HEK293 (cell line): ENCODE data around the gene ENDOV.

Experiments
- CTCF ChIA-PET: fragments of 350-600 bp; formaldehyde crosslinking; extraction: SDS; loops from one replicate; lab custom pipeline; 2021; ENCODE audit warnings: antibody characterized with exemption; lab: Yijun Ruan, JAX
- POLR2A ChIA-PET: fragments of 300-600 bp; formaldehyde crosslinking; extraction: SDS; loops from one replicate; lab custom pipeline; 2020; ENCODE audit warnings: antibody characterized with exemption, inconsistent platforms; lab: Yijun Ruan, JAX
- H3K27ac ChIP-seq: fragments of 200-500 bp; sonication (Bioruptor generic); 2 replicates; pipeline ENCODE4 v1.5.1; 2014; ENCODE audit warnings: low read depth, low read length, control low read depth, inconsistent platforms; ENCODE audit errors: extremely low read depth
- H3K36me3 ChIP-seq, 2 experiments: fragments of 200-500 bp in 1 of 2; sonication (Bioruptor generic) in 1 of 2; 1 replicate in 1 of 2; 2 replicates in 1 of 2; pipeline ENCODE4 v1.5.1; 2014 to 2017; ENCODE audit warnings: inconsistent platforms in 2 of 2, low read length in 2 of 2; ENCODE audit not compliant: control insufficient read depth in 2 of 2, insufficient read depth in 1 of 2
- H3K4me1 ChIP-seq: fragments of 200-500 bp; sonication (Bioruptor generic); 2 replicates; pipeline ENCODE4 v1.5.1; 2014; ENCODE audit warnings: mild to moderate bottlenecking, low read length, inconsistent platforms; ENCODE audit not compliant: control insufficient read depth, insufficient read depth
- H3K4me3 ChIP-seq: 2 replicates; pipeline ENCODE4 v1.5.1; 2011; ENCODE audit warnings: low read depth, mild to moderate bottlenecking, control low read depth, low read length, moderate library complexity
- H3K9me3 ChIP-seq: fragments of 200-500 bp; sonication (Bioruptor generic); 2 replicates; pipeline ENCODE4 v1.5.1; 2014; ENCODE audit warnings: low read depth, low read length, inconsistent platforms; ENCODE audit not compliant: control insufficient read depth, insufficient read depth
- FEZF1 ChIP-seq: fragments of 450-650 bp; formaldehyde crosslinking; IDR thresholded peaks from 2 replicates; pipeline ENCODE4 v1.5.1; 2016; ENCODE audit warnings: missing biosample characterization, missing genetic modification characterization
- GLI4 ChIP-seq: fragments of 450-650 bp; formaldehyde crosslinking; IDR thresholded peaks from 2 replicates; pipeline ENCODE4 v1.5.1; 2016; ENCODE audit warnings: missing biosample characterization, missing genetic modification characterization
- PRDM4 ChIP-seq: fragments of 450-650 bp; formaldehyde crosslinking; IDR thresholded peaks from 2 replicates; pipeline ENCODE4 v1.5.1; 2017; ENCODE audit warnings: missing biosample characterization, missing genetic modification characterization
- TCF7L2 ChIP-seq: IDR thresholded peaks from 2 replicates; pipeline ENCODE4 v1.6.1; 2011; ENCODE audit warnings: low read depth, mild to moderate bottlenecking, inconsistent platforms, low read length, moderate library complexity, borderline replicate concordance
- ZNF19 ChIP-seq: fragments of 450-650 bp; formaldehyde crosslinking; IDR thresholded peaks from 2 replicates; pipeline ENCODE4; 2016; ENCODE audit warnings: missing biosample characterization, missing genetic modification characterization, low read depth
- ZNF350 ChIP-seq: fragments of 450-650 bp; formaldehyde crosslinking; IDR thresholded peaks from 2 replicates; pipeline ENCODE4 v1.5.0; 2017; ENCODE audit warnings: missing biosample characterization, mild to moderate bottlenecking, missing genetic modification characterization
- ZNF449 ChIP-seq: fragments of 450-650 bp; formaldehyde crosslinking; IDR thresholded peaks from 2 replicates; pipeline ENCODE4 v1.5.1; 2017; ENCODE audit warnings: missing biosample characterization, mild to moderate bottlenecking, missing genetic modification characterization, moderate library complexity
- ZNF549 ChIP-seq: fragments of 450-650 bp; IDR thresholded peaks from 2 replicates; pipeline ENCODE4 v1.5.1; 2018; ENCODE audit warnings: missing biosample characterization, missing genetic modification characterization, mild to moderate bottlenecking, inconsistent platforms, moderate library complexity
- ZNF624 ChIP-seq: fragments of 450-650 bp; formaldehyde crosslinking; IDR thresholded peaks from 2 replicates; pipeline ENCODE4 v1.5.1; 2017; ENCODE audit warnings: missing biosample characterization, missing genetic modification characterization
- ZNF629 ChIP-seq: fragments of 450-650 bp; formaldehyde crosslinking; IDR thresholded peaks from 2 replicates; pipeline ENCODE4 v1.5.1; 2017; ENCODE audit warnings: missing biosample characterization, missing genetic modification characterization
- ZNF660 ChIP-seq: fragments of 450-650 bp; IDR thresholded peaks from 2 replicates; pipeline ENCODE4 v1.5.1; 2018; ENCODE audit warnings: missing biosample characterization, mild to moderate bottlenecking, missing genetic modification characterization
- ZNF791 ChIP-seq: fragments of 450-650 bp; formaldehyde crosslinking; IDR thresholded peaks from 2 replicates; pipeline ENCODE4 v1.5.1; 2016; ENCODE audit warnings: missing biosample characterization, missing genetic modification characterization
- ZSCAN23 ChIP-seq: fragments of 450-650 bp; formaldehyde crosslinking; IDR thresholded peaks from 2 replicates; pipeline ENCODE4 v1.5.1; 2016; ENCODE audit warnings: missing biosample characterization, missing genetic modification characterization
- TF ChIP-seq, protein P1 (sequence below): fragments of 450-650 bp; formaldehyde crosslinking; IDR thresholded peaks from 2 replicates; pipeline ENCODE4 v1.5.1; 2016; ENCODE audit warnings: missing biosample characterization, missing genetic modification characterization
- TF ChIP-seq, protein P2 (sequence below): fragments of 450-650 bp; formaldehyde crosslinking; IDR thresholded peaks from 2 replicates; pipeline ENCODE4 v1.5.1; 2016; ENCODE audit warnings: missing biosample characterization, missing genetic modification characterization

The ENDOV gene

DNA sequence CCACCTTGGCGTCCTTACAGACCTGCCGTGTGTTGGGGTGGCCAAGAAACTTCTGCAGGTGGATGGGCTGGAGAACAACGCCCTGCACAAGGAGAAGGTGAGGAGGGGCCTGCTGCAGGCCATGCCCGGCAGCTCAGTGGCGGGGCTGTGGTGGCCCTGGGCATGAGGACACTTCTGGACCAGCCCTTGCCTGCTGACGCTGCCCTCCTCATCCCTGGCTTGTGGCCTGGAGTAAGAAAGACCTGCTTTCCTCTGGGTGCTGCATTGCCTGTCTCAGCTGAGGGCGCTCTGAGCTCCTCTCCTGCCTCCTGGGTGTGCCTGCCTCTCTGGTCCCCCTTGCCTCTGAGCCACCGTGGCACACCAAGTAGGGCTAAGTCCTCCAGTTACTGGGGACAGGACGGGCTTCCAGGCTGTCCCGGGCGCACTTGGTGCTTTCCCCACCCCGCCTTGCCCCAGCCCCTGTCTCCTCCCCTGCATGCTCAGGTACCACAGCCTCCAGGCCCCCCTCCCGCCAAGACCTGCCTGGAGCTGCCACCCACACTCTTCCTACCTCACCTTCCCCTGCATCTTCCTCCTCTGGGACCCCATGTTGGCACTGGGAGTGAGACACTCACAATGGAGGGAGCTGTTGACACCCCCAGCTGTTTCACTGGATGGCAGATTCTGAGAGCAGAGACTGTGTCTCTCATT lies 8.7 kb downstream of the ENDOV start:
- no peaks in the 10 kb centered on the region for H3K4me1 ChIP-seq
- POLR2A ChIA-PET: no interaction called here

DNA sequence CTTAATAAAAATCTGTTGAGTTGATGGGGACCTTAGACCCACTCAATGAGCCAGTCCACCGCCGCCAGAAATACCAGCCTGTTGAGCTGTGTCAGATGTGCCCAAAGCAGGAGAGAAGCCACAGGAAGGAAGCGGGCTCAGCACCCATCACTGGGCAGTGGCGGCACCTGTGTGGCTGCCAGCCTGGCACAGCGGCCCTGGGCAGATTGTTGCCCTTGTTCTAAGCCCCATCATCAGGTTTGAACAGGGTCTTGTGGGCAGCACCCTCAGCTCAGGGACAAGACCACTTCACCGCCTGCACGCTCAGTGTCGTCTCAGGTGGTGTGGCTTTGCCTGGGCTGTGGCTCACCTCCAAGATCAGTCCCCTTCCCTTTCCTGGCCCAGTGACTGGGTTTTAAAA lies 9.3 kb downstream of the ENDOV start:
- POLR2A ChIA-PET: interaction anchor here (1.0 kb wide), 1 partner anchor 30 kb away, joined by 3 read pairs; no protein-coding TSS in a partner anchor

More for the DNA sequence above, 8.7 kb downstream of the ENDOV start:
- no peak for TF ChIP-seq ZNF549 (tag by site-specific recombination)
- TF ChIP-seq FEZF1 (tag by site-specific recombination): no peak
- TF ChIP-seq ZNF624 (tag by site-specific recombination): no peak
- TF ChIP-seq ZNF19 (tag by site-specific recombination): no peak
- TF ChIP-seq ZSCAN23 (tag by site-specific recombination): no peak
- no peak for TF ChIP-seq TCF7L2
- TF ChIP-seq ZNF350 (tag by site-specific recombination): no peak
- no peak for TF ChIP-seq PRDM4
- TF ChIP-seq ZNF449 (tag by site-specific recombination): no peak
- no peak for TF ChIP-seq ZNF660
- TF ChIP-seq ZNF791 (tag by site-specific recombination): no peak
- TF ChIP-seq GLI4: no peak
- CTCF ChIA-PET: interaction anchor here (0.7 to 1.9 kb wide), 4 partner anchors 152 to 480 kb away, joined by 3 to 6 read pairs (median 4); no protein-coding TSS in a partner anchor
- peaks cover 0 to 11% of the 10 kb centered on the region in 2 experiments; a peak in 1 of 3 replicates for H3K36me3 ChIP-seq
- H3K9me3 ChIP-seq: no peaks in the 10 kb centered on the region
- H3K27ac ChIP-seq: no peak overlapping the region
- no peak overlapping the region for H3K4me3 ChIP-seq

More for the DNA sequence above, 9.3 kb downstream of the ENDOV start:
- no peak overlapping the region for H3K27ac ChIP-seq
- H3K4me3 ChIP-seq: no peak overlapping the region
- no peaks in the 10 kb centered on the region for H3K9me3 ChIP-seq
- peaks cover 0 to 10% of the 10 kb centered on the region in 2 experiments; a peak in 1 of 3 replicates for H3K36me3 ChIP-seq
- H3K4me1 ChIP-seq: no peaks in the 10 kb centered on the region
- CTCF ChIA-PET: interaction anchor here (0.6 to 1.9 kb wide), 4 partner anchors 19 to 480 kb away, joined by 3 to 6 read pairs (median 4); no protein-coding TSS in a partner anchor
- TF ChIP-seq ZNF629 (tag by site-specific recombination): no peak
- TF ChIP-seq, protein P1, sequence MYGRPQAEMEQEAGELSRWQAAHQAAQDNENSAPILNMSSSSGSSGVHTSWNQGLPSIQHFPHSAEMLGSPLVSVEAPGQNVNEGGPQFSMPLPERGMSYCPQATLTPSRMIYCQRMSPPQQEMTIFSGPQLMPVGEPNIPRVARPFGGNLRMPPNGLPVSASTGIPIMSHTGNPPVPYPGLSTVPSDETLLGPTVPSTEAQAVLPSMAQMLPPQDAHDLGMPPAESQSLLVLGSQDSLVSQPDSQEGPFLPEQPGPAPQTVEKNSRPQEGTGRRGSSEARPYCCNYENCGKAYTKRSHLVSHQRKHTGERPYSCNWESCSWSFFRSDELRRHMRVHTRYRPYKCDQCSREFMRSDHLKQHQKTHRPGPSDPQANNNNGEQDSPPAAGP (tag by site-specific recombination): no peak
- TF ChIP-seq, protein P2, sequence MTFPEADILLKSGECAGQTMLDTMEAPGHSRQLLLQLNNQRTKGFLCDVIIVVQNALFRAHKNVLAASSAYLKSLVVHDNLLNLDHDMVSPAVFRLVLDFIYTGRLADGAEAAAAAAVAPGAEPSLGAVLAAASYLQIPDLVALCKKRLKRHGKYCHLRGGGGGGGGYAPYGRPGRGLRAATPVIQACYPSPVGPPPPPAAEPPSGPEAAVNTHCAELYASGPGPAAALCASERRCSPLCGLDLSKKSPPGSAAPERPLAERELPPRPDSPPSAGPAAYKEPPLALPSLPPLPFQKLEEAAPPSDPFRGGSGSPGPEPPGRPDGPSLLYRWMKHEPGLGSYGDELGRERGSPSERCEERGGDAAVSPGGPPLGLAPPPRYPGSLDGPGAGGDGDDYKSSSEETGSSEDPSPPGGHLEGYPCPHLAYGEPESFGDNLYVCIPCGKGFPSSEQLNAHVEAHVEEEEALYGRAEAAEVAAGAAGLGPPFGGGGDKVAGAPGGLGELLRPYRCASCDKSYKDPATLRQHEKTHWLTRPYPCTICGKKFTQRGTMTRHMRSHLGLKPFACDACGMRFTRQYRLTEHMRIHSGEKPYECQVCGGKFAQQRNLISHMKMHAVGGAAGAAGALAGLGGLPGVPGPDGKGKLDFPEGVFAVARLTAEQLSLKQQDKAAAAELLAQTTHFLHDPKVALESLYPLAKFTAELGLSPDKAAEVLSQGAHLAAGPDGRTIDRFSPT (tag by site-specific recombination): peak; percentile 37; the same call in 1 of the 2 replicates
- TF ChIP-seq, all 188 proteins: peak for 1
